Measurements from ENCODE around the gene ARHGAP27.

Gene ARHGAP27

DNA sequence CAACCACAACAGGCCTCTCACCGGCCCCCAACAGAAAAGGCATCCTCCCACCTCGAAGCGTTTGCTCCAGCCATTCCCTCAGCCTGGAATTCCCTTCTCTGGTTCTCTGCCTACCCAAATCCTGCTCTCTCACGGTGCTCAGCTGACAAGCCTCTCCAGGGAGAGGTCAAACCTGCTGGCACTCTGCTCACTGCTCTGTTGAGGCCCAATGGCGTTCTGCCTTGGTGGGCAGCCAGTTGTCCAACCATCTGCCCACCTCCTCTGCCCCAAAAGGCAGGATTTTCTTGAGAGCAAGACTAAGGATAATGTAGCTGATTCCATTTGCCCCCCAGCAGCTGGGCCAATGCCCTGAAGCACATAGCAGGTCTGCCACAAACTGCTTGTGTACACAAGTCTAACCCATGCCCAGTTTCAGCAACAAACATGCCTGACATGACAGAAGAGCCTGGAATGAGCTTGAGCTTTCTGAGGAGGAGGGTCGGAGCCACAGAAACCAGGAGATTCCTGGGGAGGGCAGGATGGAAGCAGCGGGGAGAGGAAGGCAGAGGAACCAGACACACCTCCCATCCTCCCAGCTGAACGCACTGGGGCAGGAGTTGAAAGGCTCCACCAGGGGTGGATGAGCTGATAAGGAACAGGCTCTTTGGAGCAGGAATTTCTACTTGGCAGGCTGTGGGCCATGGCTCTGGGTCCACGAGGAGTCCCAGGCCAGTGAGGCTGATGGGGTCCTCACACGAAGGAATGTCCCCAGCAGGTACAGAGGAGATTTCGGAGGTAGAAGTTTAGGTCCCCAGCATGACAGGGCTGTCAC lies 23.9 kb downstream of the ARHGAP27 start:
- in situ Hi-C loops (cut with MboI; ENCODE audit: low sequenced_read_pairs) = no loop called here

GRCh38 chr17:45406107-45406506 lies 26.6 kb downstream of the ARHGAP27 start:
- in situ Hi-C loops (cut with MboI; ENCODE audit: low sequenced_read_pairs) = no loop called here

GRCh38 chr17:45405250-45406086 lies 27.2 kb downstream of the ARHGAP27 start:
- in situ Hi-C loops (cut with MboI; ENCODE audit: low sequenced_read_pairs) = no loop called here

- in situ Hi-C loops (cut with MboI; ENCODE audit: low sequenced_read_pairs) = no loop called here
Observed at GRCh38 chr17:45404870-45405249, 27.8 kb downstream of the ARHGAP27 start.

DNA sequence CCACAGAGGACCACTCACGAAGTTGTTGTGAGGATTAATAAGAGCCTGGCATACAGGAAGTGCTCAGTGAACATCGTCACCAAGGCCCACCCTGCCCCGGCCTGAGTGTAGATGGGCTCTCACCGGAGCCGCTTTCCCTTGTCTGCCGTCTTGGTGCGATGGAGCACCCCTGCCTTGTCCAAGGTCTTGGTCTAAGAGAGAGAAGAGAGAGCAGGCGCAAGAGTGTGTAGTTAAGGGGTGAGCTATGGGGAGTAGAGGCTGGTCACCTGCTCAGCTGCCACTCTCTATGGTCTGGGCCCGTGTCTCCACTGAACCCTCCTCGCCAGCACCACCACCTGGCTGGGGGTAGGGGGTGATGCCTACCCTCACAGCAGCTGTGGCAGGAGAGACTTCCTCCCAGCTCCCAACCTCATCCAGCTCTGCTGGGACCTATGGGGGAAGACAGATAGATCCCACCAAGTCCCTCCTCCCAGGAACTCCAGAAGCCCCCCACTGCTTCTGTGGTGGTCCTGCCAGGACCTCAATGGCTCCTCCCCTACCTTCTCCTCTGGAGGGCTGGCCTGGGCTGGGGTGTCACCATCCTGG lies 28.7 kb downstream of the ARHGAP27 start:
- in situ Hi-C loops (cut with MboI; ENCODE audit: low sequenced_read_pairs) = no loop called here

DNA sequence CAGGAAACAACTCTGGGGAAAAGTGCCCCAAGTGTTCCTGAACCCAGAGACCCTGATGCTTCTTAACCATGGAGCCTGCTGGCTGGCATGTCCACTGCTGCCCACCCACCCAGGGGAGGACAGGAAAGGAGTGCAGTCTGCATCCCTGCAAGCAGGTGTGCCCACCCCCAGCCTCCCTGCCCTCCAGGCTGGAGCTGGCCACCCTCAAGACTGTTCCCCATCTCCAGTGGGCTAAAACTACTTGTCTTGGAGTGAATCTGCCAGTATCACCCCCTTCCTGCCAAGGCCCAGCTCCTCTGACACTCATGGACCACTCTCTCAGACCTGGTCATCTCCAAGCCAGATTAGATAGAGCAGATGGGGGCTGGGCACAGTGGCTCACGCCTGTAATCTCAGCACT lies 29.8 kb downstream of the ARHGAP27 start:
- in situ Hi-C loops (cut with MboI; ENCODE audit: low sequenced_read_pairs) = no loop called here

DNA sequence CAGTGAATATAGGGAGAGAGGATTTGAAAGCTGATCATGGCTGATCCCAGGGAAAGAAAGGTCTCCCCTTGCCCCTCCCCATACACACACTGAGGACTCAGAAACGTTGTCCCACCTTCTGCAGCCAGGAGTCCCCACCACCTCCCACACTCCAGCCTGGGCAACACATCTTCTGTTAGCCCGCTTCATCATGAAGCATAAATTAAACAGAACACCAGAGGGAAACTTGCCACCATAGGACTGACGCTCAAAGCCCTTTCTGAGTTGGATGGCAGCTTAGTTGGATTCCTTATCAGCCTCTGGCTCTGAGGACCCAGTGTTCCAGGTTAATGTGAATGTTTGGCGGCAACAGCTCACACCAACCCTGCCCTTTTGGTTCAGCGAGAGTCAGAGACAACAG lies 33.9 kb downstream of the ARHGAP27 start:
- in situ Hi-C loops (cut with MboI; ENCODE audit: low sequenced_read_pairs) = no loop called here

GRCh38 chr17:45397796-45398195 lies 34.9 kb downstream of the ARHGAP27 start:
- in situ Hi-C loops (cut with MboI; ENCODE audit: low sequenced_read_pairs) = no loop called here

DNA sequence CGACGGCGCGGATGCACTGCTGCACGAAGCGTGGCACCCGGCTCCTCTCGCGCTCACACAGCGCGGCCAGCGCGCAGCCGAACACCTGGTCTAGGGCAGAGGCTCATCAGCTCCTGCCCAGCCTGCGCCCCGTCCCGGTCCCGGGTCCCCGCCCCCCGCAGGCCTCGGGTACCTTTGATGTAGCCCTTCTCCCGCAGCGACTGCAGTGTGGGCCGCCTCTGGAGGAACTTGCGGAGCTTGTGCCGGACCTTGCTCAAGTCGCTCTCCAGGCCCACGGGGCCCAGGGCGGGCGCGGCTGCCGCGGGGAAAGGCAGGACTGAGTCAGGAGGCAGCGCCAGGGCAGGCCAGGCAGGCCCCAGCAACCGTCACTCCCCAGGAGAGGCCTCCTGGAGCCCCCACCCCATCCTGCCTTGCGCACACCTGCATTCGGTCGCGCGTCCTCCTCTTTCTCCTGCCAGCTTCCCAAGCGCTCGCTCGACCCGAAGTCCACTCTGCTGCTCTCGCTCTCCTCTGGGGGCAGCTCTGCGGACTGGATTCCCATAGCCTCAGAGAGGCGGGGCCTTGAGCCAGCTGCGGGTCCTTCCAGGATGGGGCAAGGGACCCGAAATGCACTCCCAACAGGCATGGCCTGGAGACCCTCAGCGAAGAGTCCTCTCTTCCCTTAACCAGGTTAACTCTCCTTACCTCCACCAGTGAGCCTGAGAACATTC lies 36.0 kb downstream of the ARHGAP27 start:
- in situ Hi-C loops (cut with MboI; ENCODE audit: low sequenced_read_pairs) = no loop called here

GRCh38 chr17:45395569-45396415 lies 36.9 kb downstream of the ARHGAP27 start:
- in situ Hi-C loops (cut with MboI; ENCODE audit: low sequenced_read_pairs) = no loop called here

DNA sequence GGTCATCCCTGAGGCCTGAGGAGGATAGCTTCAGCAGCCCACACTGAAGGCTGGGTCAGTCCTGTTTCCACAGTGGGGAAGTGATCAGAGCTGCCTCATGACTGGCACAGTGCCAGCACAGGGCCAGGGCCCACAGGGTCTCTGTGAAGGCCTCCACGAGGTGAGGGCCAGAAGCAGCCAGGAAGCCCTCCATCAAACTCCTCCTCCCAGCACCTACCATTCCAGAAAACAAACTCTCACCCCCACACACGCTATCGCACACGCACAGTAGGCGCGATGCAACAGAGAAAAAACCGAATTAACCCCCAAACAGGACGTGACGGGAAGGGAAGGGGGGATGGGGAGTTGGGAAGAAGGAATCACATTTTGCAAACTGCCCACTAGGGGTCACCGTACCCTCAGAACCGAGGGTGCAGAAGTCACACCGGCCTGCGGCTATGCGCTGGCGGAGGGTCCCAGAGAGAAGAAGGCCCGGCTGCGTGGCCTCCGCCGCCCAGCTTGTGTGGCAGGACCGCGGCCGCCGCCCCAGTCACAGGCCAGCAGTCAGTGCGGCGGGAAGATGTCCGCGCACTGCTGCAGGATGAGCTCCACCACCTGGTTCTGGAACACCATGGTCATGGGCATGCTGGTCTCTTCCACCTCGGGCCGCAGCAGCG lies 37.6 kb downstream of the ARHGAP27 start:
- in situ Hi-C loops (cut with MboI; ENCODE audit: low sequenced_read_pairs) = no loop called here

GRCh38 chr17:45394564-45394912 lies 38.1 kb downstream of the ARHGAP27 start:
- in situ Hi-C loops (cut with MboI; ENCODE audit: low sequenced_read_pairs) = no loop called here

DNA sequence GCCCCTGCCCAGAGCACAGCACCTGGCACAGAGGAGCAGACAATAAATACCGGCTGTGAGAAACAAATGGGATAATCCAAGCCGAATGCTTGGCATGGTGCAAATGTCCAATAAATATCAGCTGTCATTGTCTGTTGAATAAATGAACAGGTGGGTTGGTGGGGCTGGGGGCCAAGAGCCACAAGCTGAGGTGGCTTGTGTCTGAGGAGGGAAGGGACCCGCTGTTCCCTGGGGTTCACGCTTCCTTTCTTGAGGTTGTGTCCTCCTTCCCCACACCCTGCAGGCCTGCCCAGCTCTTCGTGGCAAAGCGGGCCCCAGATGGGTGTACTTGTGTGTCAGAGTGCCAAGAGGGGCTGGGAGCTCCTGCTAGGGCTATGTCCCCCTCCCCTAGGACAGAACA lies 38.6 kb downstream of the ARHGAP27 start:
- in situ Hi-C loops (cut with MboI; ENCODE audit: low sequenced_read_pairs) = no loop called here

DNA sequence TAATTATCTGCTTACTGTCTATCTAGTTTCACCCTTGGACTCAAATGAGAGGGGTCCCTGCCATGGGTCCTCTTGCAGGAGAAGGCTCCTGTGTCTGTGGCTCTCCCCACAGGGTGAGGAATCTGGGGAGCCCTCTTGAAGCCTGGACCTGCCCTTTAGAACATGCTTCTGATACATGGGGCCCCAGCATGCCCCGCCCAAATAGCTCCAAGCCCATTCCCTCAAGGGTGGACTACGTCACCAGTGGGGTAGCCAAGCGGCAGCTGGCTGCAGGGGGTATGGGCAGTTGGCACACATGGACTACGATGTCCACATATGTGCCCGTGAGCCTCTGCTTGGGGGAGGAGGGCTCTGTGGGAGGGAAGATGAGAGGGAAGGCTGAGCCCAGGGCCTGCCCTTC lies 39.3 kb downstream of the ARHGAP27 start:
- in situ Hi-C loops (cut with MboI; ENCODE audit: low sequenced_read_pairs) = no loop called here

GRCh38 chr17:45391918-45392317 lies 40.8 kb downstream of the ARHGAP27 start:
- in situ Hi-C loops (cut with MboI; ENCODE audit: low sequenced_read_pairs) = no loop called here

- in situ Hi-C loops (cut with MboI; ENCODE audit: low sequenced_read_pairs) = no loop called here
Observed at GRCh38 chr17:45391291-45391690, 41.4 kb downstream of the ARHGAP27 start.

DNA sequence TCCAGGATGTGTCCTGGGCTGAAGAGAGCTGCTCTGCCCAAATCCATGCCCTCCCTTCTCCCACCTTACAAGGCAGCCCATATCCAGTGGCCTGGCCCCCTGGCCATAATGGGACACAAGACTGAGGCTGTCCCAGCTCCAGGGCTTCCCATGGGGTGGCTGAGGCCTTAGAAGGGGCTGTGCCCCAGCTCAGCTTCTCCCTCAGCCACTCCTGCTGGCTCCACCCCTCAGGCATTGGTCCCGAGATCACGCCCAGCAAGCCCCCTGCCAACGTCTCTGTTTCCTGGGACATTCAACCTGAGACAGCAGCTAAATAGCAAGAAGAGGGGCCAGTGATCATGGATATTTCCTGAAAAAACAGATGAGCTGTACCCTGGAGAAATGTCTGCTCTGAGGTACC lies 43.3 kb downstream of the ARHGAP27 start:
- in situ Hi-C loops (cut with MboI; ENCODE audit: low sequenced_read_pairs) = loop anchor here (5.0 to 10.0 kb wide), 2 partner anchors 112 to 175 kb away; no protein-coding TSS in a partner anchor

DNA sequence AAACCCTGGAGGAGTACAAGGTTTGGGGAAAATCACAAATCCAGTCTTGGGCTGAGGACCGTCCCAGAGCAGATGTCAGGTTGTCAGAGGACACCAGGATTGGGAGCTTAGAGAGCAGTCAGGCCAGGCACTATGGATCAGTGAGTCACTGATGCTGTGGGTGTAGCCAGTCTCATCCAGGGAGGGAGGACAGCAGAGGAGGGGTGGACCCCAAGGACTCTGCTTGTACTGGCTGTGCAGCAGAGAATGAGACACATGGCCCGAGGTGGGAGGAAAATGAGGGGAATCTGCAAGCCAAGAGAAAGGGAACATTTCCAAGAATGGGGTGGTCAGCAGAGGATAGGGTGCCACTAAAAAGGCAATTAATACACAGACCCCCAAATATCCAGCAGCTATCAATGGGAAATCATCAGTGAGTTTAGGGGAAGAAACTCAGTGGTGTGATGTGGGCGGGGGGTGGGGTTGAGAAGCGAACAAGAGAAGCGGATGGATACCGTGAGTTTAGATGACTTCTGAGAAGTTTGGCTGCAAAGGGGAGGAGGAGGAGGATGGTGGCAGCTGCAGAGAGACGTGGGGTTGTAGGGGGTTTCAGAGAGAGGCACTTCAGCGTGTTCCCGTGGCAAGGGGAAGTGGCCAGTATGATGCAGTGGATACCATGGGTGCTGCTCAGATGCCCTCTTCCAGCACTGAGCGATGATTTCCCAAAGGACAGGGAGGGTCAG lies 43.9 kb downstream of the ARHGAP27 start:
- in situ Hi-C loops (cut with MboI; ENCODE audit: low sequenced_read_pairs) = loop anchor here (5.0 to 10.0 kb wide), 2 partner anchors 111 to 174 kb away; no protein-coding TSS in a partner anchor

DNA sequence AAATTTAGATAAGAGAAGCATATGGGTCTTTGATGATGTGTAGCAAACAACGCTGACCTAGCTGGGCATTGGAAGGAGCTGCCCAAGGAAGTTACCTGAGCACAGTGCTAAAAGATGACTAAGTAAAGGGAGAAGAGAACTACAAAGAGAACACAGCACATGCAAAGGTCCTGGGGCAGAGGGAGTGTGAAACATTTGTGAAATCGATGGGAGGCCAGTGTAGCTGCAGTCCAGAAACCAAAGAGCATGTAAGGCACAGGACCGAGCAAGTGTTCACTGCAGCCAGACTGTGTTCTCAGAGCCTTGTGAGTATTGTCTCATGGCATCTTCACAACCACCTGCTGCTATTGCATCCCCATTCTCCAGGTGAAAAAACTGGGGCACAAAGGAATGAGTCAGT lies 44.9 kb downstream of the ARHGAP27 start:
- in situ Hi-C loops (cut with MboI; ENCODE audit: low sequenced_read_pairs) = loop anchor here (5.0 to 10.0 kb wide), 2 partner anchors 110 to 173 kb away; no protein-coding TSS in a partner anchor

All from HL-60/S4 treated with phorbol 12-myristate 13-acetate at 8.2 ng/mL for 4 days and 3 days (cell line).